Mammary epithelial cell (primary cell): ENCODE results near the gene STOX2.

Experiments used
- EZH2 ChIP-seq: IDR thresholded peaks from 2 replicates; pipeline ENCODE4 v1.6.1; 2012; ENCODE audit warnings: low read length, inconsistent platforms, borderline replicate concordance
- TF ChIP-seq, protein P1 (sequence below), 2 donors: IDR thresholded peaks in 1 of 2; conservative IDR thresholded peaks in 1 of 2; 2 replicates each; pipeline ENCODE4 v1.5.1; 2011 to 2012; ENCODE audit warnings: inconsistent platforms in 2 of 2, low read length in 2 of 2, mild to moderate bottlenecking in 2 of 2, control low read depth in 1 of 2, low read depth in 1 of 2; ENCODE audit not compliant: insufficient read depth in 1 of 2; ENCODE audit errors: extremely low read depth in 1 of 2

DNA sequence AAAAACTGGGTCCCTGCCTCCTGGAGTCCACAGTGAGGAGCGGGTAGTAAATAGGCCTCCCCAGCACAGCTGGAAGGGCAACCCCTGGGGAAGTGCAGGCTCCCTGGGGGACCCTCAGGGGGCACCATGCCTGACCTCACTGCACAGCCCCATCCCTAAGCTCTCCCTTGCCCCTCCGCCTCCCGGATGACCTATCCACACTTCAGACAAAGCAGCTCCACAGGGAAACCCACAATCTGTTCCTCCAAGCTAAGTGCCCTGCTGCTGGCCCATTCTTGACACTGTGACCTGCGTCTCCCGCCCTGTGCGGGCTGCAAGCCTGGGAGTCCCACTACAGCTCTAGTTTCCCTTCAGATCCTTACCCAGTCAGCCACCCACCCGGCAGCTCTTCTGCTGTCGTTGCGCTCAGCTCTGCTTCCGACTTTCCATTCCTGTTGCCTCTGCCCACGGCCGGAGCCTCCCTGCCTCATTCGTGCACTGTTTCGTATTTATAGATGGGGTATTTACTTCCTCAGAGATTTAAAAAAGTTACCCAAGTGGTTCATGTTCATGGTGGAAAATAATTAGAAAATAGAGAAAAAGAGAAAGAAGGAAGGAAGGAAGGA, 47.0 kb upstream of the STOX2 start:
- TF ChIP-seq, protein P1, sequence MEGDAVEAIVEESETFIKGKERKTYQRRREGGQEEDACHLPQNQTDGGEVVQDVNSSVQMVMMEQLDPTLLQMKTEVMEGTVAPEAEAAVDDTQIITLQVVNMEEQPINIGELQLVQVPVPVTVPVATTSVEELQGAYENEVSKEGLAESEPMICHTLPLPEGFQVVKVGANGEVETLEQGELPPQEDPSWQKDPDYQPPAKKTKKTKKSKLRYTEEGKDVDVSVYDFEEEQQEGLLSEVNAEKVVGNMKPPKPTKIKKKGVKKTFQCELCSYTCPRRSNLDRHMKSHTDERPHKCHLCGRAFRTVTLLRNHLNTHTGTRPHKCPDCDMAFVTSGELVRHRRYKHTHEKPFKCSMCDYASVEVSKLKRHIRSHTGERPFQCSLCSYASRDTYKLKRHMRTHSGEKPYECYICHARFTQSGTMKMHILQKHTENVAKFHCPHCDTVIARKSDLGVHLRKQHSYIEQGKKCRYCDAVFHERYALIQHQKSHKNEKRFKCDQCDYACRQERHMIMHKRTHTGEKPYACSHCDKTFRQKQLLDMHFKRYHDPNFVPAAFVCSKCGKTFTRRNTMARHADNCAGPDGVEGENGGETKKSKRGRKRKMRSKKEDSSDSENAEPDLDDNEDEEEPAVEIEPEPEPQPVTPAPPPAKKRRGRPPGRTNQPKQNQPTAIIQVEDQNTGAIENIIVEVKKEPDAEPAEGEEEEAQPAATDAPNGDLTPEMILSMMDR (conservative IDR thresholded peaks at IDR 0.05 in 1 of 2, IDR thresholded peaks at IDR 0.05 in 1 of 2; ENCODE audit: extremely low read depth in 1 of 2, insufficient read depth in 1 of 2, low read depth in 1 of 2, low read length in 2 of 2) = no peak
- no peak for TF ChIP-seq EZH2
